ENCODE data around the gene BATF.

- TF ChIP-seq CTCF (conservative IDR thresholded peaks at IDR 0.05) (no peak), EZH2 (IDR thresholded peaks at IDR 0.05; ENCODE audit: low read depth) (no peak)
These were observed 14.8 kb downstream of the BATF start for GRCh38 chr14:75537071-75537470.
